GM10266 (cell line): ENCODE results near the gene GAN.
"Not testable (repeated sequence)": the region's sequence is repeated elsewhere in the genome, so short reads cannot be mapped to it uniquely, and the experiment has no call there.

ENCODE experiments used
- DNase-seq: peaks from one replicate; pipeline ENCODE4 v3.0.0; 2012; ENCODE audit errors: extremely low spot score
- CTCF ChIP-seq: IDR thresholded peaks from 2 replicates; pipeline ENCODE4 v1.5.1; 2012; ENCODE audit warnings: mild to moderate bottlenecking, low read depth; ENCODE audit not compliant: control insufficient read depth, insufficient read depth; ENCODE audit errors: missing control alignments

Gene GAN

GRCh38 chr16:81333356-81333755, 18.6 kb downstream of the GAN start:
- DNase-seq: no peak
- TF ChIP-seq CTCF: no peak

- DNase-seq: no peak
- no peak for TF ChIP-seq CTCF
Observed at GRCh38 chr16:81335669-81336068, 20.9 kb downstream of the GAN start.

GRCh38 chr16:81337097-81337496, 22.3 kb downstream of the GAN start:
- TF ChIP-seq CTCF: no peak
- DNase-seq: no peak

- not testable (repeated sequence) for DNase-seq
Observed at GRCh38 chr16:81345172-81345571, 30.4 kb downstream of the GAN start.

GRCh38 chr16:81347425-81347824, 32.7 kb downstream of the GAN start:
- TF ChIP-seq CTCF: no peak
- no peak for DNase-seq

GRCh38 chr16:81349608-81350305, 35.0 kb downstream of the GAN start:
- TF ChIP-seq CTCF: no peak

GRCh38 chr16:81350306-81350615, 35.5 kb downstream of the GAN start:
- TF ChIP-seq CTCF: no peak
- no peak for DNase-seq

More at GRCh38 chr16:81349608-81350305, 35.0 kb downstream of the GAN start:
- no peak for DNase-seq

- no peak for DNase-seq
- TF ChIP-seq CTCF: no peak
Observed at GRCh38 chr16:81353895-81354294, 39.1 kb downstream of the GAN start.
